H9 (cell line): ENCODE results near the gene PPIF. TPM values are rescaled to one million over a fixed set of nuclear protein-coding genes. Genes with fewer than 3 reads are reported as not detected.

ENCODE experiments used
- DNase-seq: peaks from one replicate; pipeline ENCODE4 v3.0.0-alpha.2; 2017
- H2AFZ ChIP-seq: one replicate; pipeline ENCODE4 v1.6.1; 2013; ENCODE audit warnings: mild to moderate bottlenecking, low read length, control low read depth, moderate library complexity
- H2AK5ac ChIP-seq: 2 replicates; pipeline ENCODE4 v1.6.1; 2013; ENCODE audit warnings: low read length, control low read depth, mixed read lengths; ENCODE audit not compliant: insufficient read length
- H2BK120ac ChIP-seq: one replicate; pipeline ENCODE4 v1.6.1; 2013; ENCODE audit warnings: low read depth, mild to moderate bottlenecking, low read length, control low read depth, inconsistent platforms; ENCODE audit not compliant: poor library complexity, severe bottlenecking
- H2BK12ac ChIP-seq: 2 replicates; pipeline ENCODE4 v1.6.1; 2013; ENCODE audit warnings: low read length, control low read depth, mixed read lengths, low read depth; ENCODE audit not compliant: insufficient read length
- H2BK15ac ChIP-seq: 2 replicates; pipeline ENCODE4 v1.6.1; 2013; ENCODE audit warnings: low read depth, low read length, control low read depth
- H2BK20ac ChIP-seq: one replicate; pipeline ENCODE4 v1.6.1; 2013; ENCODE audit warnings: low read depth, mild to moderate bottlenecking, low read length, control low read depth, inconsistent platforms; ENCODE audit not compliant: poor library complexity, severe bottlenecking
- H2BK5ac ChIP-seq: 2 replicates; pipeline ENCODE4 v1.6.1; 2013; ENCODE audit warnings: low read length, control low read depth, mixed read lengths; ENCODE audit not compliant: insufficient read length
- H3K14ac ChIP-seq: 2 replicates; pipeline ENCODE4 v1.6.1; 2013; ENCODE audit warnings: low read length, control low read depth; ENCODE audit not compliant: insufficient read depth
- H3K18ac ChIP-seq: 2 replicates; pipeline ENCODE4 v1.6.1; 2013; ENCODE audit warnings: low read depth, mild to moderate bottlenecking, mixed read lengths, low read length, control low read depth; ENCODE audit not compliant: insufficient read length
- H3K23ac ChIP-seq: 2 replicates; pipeline ENCODE4 v1.6.1; 2013; ENCODE audit warnings: low read length, control low read depth, mixed read lengths, low read depth; ENCODE audit not compliant: insufficient read length
- H3K23me2 ChIP-seq: 2 replicates; pipeline ENCODE4 v1.6.1; 2013; ENCODE audit warnings: low read depth, mild to moderate bottlenecking, mixed read lengths, low read length, control low read depth; ENCODE audit not compliant: insufficient read length, poor library complexity, severe bottlenecking
- H3K27ac ChIP-seq: 2 replicates; pipeline ENCODE4 v1.5.1; 2013; ENCODE audit warnings: low read length, control low read depth, mixed read lengths, low read depth; ENCODE audit not compliant: insufficient read length
- H3K27me3 ChIP-seq: 2 replicates; pipeline ENCODE4 v1.6.1; 2013; ENCODE audit warnings: low read length, control low read depth, inconsistent platforms; ENCODE audit not compliant: insufficient read depth
- H3K4ac ChIP-seq: 2 replicates; pipeline ENCODE4 v1.6.1; 2013; ENCODE audit warnings: low read depth, mild to moderate bottlenecking, control low read depth, inconsistent platforms, low read length, moderate library complexity
- H3K4me1 ChIP-seq: 2 replicates; pipeline ENCODE4 v1.6.1; 2013; ENCODE audit warnings: low read length, control low read depth, inconsistent platforms; ENCODE audit not compliant: insufficient read depth
- H3K4me2 ChIP-seq: 2 replicates; pipeline ENCODE4 v1.6.1; 2013; ENCODE audit warnings: low read length, control low read depth, mixed read lengths; ENCODE audit not compliant: insufficient read length, insufficient read depth
- H3K56ac ChIP-seq: 2 replicates; pipeline ENCODE4 v1.6.1; 2013; ENCODE audit warnings: low read depth, mild to moderate bottlenecking, mixed read lengths, low read length, control low read depth; ENCODE audit not compliant: insufficient read length
- H3K79me1 ChIP-seq: 2 replicates; pipeline ENCODE4 v1.6.1; 2013; ENCODE audit warnings: low read depth, mild to moderate bottlenecking, moderate library complexity, low read length, control low read depth, inconsistent platforms; ENCODE audit not compliant: insufficient read depth, poor library complexity, severe bottlenecking
- H3K79me2 ChIP-seq: 2 replicates; pipeline ENCODE4 v1.6.1; 2013; ENCODE audit warnings: low read length, control low read depth, inconsistent platforms; ENCODE audit not compliant: insufficient read depth
- H3K9ac ChIP-seq: 2 replicates; pipeline ENCODE4 v1.6.1; 2013; ENCODE audit warnings: low read length, control low read depth, mixed read lengths; ENCODE audit not compliant: insufficient read length; ENCODE audit errors: extremely low read depth
- H3K9me3 ChIP-seq: one replicate; pipeline ENCODE4 v1.6.1; 2013; ENCODE audit warnings: low read depth, low read length, inconsistent platforms; ENCODE audit not compliant: control insufficient read depth
- H3T11ph ChIP-seq: one replicate; pipeline ENCODE4 v1.6.1; 2013; ENCODE audit warnings: mild to moderate bottlenecking, low read length, control low read depth, inconsistent platforms
- H4K20me1 ChIP-seq: one replicate; pipeline ENCODE4 v1.6.1; 2013; ENCODE audit not compliant: control insufficient read depth, insufficient read length, insufficient read depth
- H4K5ac ChIP-seq: 2 replicates; pipeline ENCODE4 v1.6.1; 2013; ENCODE audit warnings: low read depth, mild to moderate bottlenecking, mixed read lengths, low read length, control low read depth; ENCODE audit not compliant: insufficient read length
- H4K8ac ChIP-seq: replicated peaks from 2 replicates; pipeline ENCODE4 v1.6.1; 2013; ENCODE audit warnings: low read length, control low read depth, mixed read lengths, low read depth; ENCODE audit not compliant: insufficient read length
- H4K91ac ChIP-seq: 2 replicates; pipeline ENCODE4 v1.6.1; 2013; ENCODE audit warnings: low read depth, mild to moderate bottlenecking, moderate library complexity, mixed read lengths, low read length, control low read depth; ENCODE audit not compliant: insufficient read length
- H3K27ac Mint-ChIP-seq, 3 experiments: 2 replicates in 2 of 3; 3 replicates in 1 of 3; pipeline ENCODE4 v1.8.0; 2020 to 2021; ENCODE audit warnings: mixed read lengths in 3 of 3, mild to moderate bottlenecking in 1 of 3, moderate library complexity in 1 of 3
- H3K27me3 Mint-ChIP-seq: 2 replicates; pipeline ENCODE4 v1.8.0; 2021; ENCODE audit warnings: low read depth, mild to moderate bottlenecking, moderate library complexity, mixed read lengths
- H3K36me3 Mint-ChIP-seq, 3 experiments: 2 replicates in 2 of 3; 3 replicates in 1 of 3; pipeline ENCODE4 v1.8.0; 2020 to 2021; ENCODE audit warnings: low read depth in 3 of 3, mixed read lengths in 3 of 3; ENCODE audit not compliant: insufficient read depth in 1 of 3
- H3K4me1 Mint-ChIP-seq, 2 experiments: 2 replicates each; pipeline ENCODE4 v1.8.0; 2020; ENCODE audit warnings: mixed read lengths in 2 of 2
- H3K4me3 Mint-ChIP-seq, 2 experiments: 2 replicates in 1 of 2; 3 replicates in 1 of 2; pipeline ENCODE4 v1.8.0; 2020 to 2021; ENCODE audit warnings: mild to moderate bottlenecking in 2 of 2, mixed read lengths in 2 of 2, moderate library complexity in 1 of 2
- H3K9me3 Mint-ChIP-seq, 2 experiments: 2 replicates in 1 of 2; 3 replicates in 1 of 2; pipeline ENCODE4 v1.8.0; 2020; ENCODE audit warnings: mild to moderate bottlenecking in 2 of 2, mixed read lengths in 2 of 2, moderate library complexity in 1 of 2
- CTCF ChIP-seq: fragments of 200-600 bp; sonication (generic); conservative IDR thresholded peaks from 3 replicates; pipeline ENCODE4 v1.8.0; 2021; ENCODE audit warnings: antibody characterized with exemption, mild to moderate bottlenecking
- WGBS: extraction: QIAGEN DNeasy Blood & Tissue Kit; methylation state at CpG from one replicate; pipeline ENCODE4 v1.1.7; 2013; ENCODE audit warnings: missing lambda C conversion rate, low lambda C conversion rate, mixed read lengths; ENCODE audit not compliant: insufficient read length; ENCODE audit errors: extremely low coverage; 5-methylcytosine and 5-hydroxymethylcytosine counted together
- total RNA-seq: library from RNA; stranded (reverse); gene quantifications from 2 replicates; pipeline ENCODE4 v1.2.1, GENCODE V29; 2021

PPIF gene
- total RNA-seq, 1 experiment from 2014 or later = 79.7 TPM

GRCh38 chr10:79313320-79313719 is 33.9 kb upstream of the PPIF start:
- peaks cover 9% of the 10 kb centered on the region; the same call in 1 of the 2 replicates for H3K4me1 ChIP-seq
- no peak overlapping the region for H3K18ac ChIP-seq
- H3K4me2 ChIP-seq = no peak overlapping the region
- no peak overlapping the region for H3K56ac ChIP-seq
- no peak overlapping the region for H2BK15ac ChIP-seq
- no peak overlapping the region for H2BK12ac ChIP-seq
- H2AK5ac ChIP-seq = no peak overlapping the region
- no peak overlapping the region for H3K9ac ChIP-seq
- no peak for DNase-seq
- WGBS = no CpG with 5 or more reads among the region's 8 CpGs
- H3K9me3 ChIP-seq = no peaks in the 10 kb centered on the region
- Mint-ChIP-seq H3K9me3 (no peaks in the 10 kb centered on the region; a peak in 1 of 5 replicates), H3K27ac (no peak overlapping the region), H3K4me1 (peaks cover 19 to 23% of the 10 kb centered on the region in 2 experiments), H3K4me3 (no peak overlapping the region), H3K36me3 (peaks cover 6 to 39% (median 29%) of the 10 kb centered on the region in 3 experiments; a peak in 6 of 7 replicates), H3K27me3 (no peaks in the 10 kb centered on the region; the same call in 1 of the 2 replicates)
- no peak overlapping the region for H2BK5ac ChIP-seq
- H3T11ph ChIP-seq = no peak overlapping the region
- H4K8ac ChIP-seq = no peak overlapping the region
- no peaks in the 10 kb centered on the region for H4K20me1 ChIP-seq
- H3K79me1 ChIP-seq = no peaks in the 10 kb centered on the region
- H4K5ac ChIP-seq = no peak overlapping the region
- H3K79me2 ChIP-seq = no peaks in the 10 kb centered on the region
- no peak overlapping the region for H4K91ac ChIP-seq
- no peaks in the 10 kb centered on the region for H3K23me2 ChIP-seq
- H2AFZ ChIP-seq = no peak overlapping the region
- no peak overlapping the region for H3K27ac ChIP-seq
- H3K27me3 ChIP-seq = no peaks in the 10 kb centered on the region
- no peak overlapping the region for H3K23ac ChIP-seq
- H2BK120ac ChIP-seq = no peak overlapping the region
- H2BK20ac ChIP-seq = no peak overlapping the region
- TF ChIP-seq CTCF = no peak
- H3K14ac ChIP-seq = no peak overlapping the region
- no peak overlapping the region for H3K4ac ChIP-seq
